G401 (cell line): ENCODE measurements around the gene HSPA12A. TPM values are rescaled to one million over a fixed set of nuclear protein-coding genes. Genes with fewer than 3 reads are reported as not detected.

Source experiments
- DNase-seq: peaks from one replicate; pipeline ENCODE4 v3.0.0-alpha.2; 2015; ENCODE audit warnings: low spot score
- in situ Hi-C: cut with HindIII; loops from 2 replicates; pipeline ENCODE4 v1.10.0; 2016; ENCODE audit warnings: low sequenced_read_pairs, mixed read lengths
- total RNA-seq: library from RNA; depleted of rRNA; stranded (reverse); fragments of >200 nt; shearing (Covaris generic); gene quantifications from 2 replicates; pipeline ENCODE4 v1.2.3, GENCODE V29; 2014; rRNA removed

Gene HSPA12A
- 0.18 and 0.47 TPM in 2 replicates for total RNA-seq

- DNase-seq = peak; percentile 74
- in situ Hi-C loops = no loop called here
Observed at GRCh38 chr10:116742367-116743265, at the start of gene HSPA12A. Gene HSPA12A (minus strand): TSS chr10:116742566. CDS start chr10:116742469, 97 bp downstream.

- no peak for DNase-seq
- in situ Hi-C loops = no loop called here
Observed at GRCh38 chr10:116791241-116791640, 48.9 kb upstream of the HSPA12A start.

- peak; percentile 72 for DNase-seq
- in situ Hi-C loops = no loop called here
Observed at GRCh38 chr10:116787893-116788665, 45.7 kb upstream of the HSPA12A start.

GRCh38 chr10:116787053-116787659, 44.8 kb upstream of the HSPA12A start:
- in situ Hi-C loops = no loop called here
- DNase-seq = no peak

- DNase-seq = no peak
- in situ Hi-C loops = no loop called here
Observed at GRCh38 chr10:116785867-116786266, 43.5 kb upstream of the HSPA12A start.

GRCh38 chr10:116785282-116785681, 42.9 kb upstream of the HSPA12A start:
- DNase-seq = no peak
- in situ Hi-C loops = no loop called here

- in situ Hi-C loops = no loop called here
- DNase-seq = no peak
Observed at GRCh38 chr10:116784651-116785050, 42.3 kb upstream of the HSPA12A start.

GRCh38 chr10:116784035-116784434, 41.7 kb upstream of the HSPA12A start:
- in situ Hi-C loops = no loop called here
- no peak for DNase-seq

GRCh38 chr10:116783011-116783655, 40.8 kb upstream of the HSPA12A start:
- in situ Hi-C loops = no loop called here
- DNase-seq = no peak

- DNase-seq = no peak
- in situ Hi-C loops = no loop called here
Observed at GRCh38 chr10:116781370-116781884, 39.1 kb upstream of the HSPA12A start.

- in situ Hi-C loops = no loop called here
- DNase-seq = no peak
Observed at GRCh38 chr10:116780691-116781205, 38.4 kb upstream of the HSPA12A start.

- in situ Hi-C loops = no loop called here
- no peak for DNase-seq
Observed at GRCh38 chr10:116779076-116779687, 36.8 kb upstream of the HSPA12A start.

GRCh38 chr10:116777006-116777405, 34.6 kb upstream of the HSPA12A start:
- in situ Hi-C loops = no loop called here
- no peak for DNase-seq

GRCh38 chr10:116775488-116776400, 33.4 kb upstream of the HSPA12A start:
- no peak for DNase-seq
- in situ Hi-C loops = no loop called here

- DNase-seq = peak; percentile 11
- in situ Hi-C loops = no loop called here
Observed at GRCh38 chr10:116774728-116775151, 32.4 kb upstream of the HSPA12A start.

- in situ Hi-C loops = no loop called here
- DNase-seq = no peak
Observed at GRCh38 chr10:116772909-116773705, 30.7 kb upstream of the HSPA12A start.
